ENCODE data around the gene PET100. TPM values are rescaled to one million over a fixed set of nuclear protein-coding genes. Genes with fewer than 3 reads are reported as not detected.

PET100 gene
- total RNA-seq, 2 donors from 2014 or later = 149 to 182 TPM

DNA sequence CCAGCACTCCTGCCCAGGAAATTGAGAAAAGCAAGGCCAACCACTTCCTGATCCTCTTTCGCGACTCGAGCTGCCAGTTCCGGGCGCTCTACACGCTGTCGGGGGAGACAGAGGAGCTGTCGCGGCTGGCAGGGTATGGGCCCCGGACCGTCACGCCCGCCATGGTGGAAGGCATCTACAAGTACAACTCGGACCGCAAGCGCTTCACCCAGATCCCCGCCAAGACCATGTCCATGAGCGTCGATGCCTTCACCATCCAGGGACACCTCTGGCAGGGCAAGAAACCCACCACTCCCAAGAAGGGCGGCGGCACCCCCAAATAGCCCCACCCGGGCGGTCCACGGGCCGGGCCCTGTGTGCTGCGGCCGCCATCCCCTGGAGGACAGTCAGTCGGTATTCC lies 11.9 kb upstream of the PET100 start:
- no peak overlapping the region for H3K9ac ChIP-seq (ENCODE audit: extremely low read depth, low read length, poor library complexity, severe bottlenecking)
- no peak overlapping the region for H3K27ac ChIP-seq (ENCODE audit: low read depth, low read length)
- H3K27me3 Mint-ChIP-seq (ENCODE audit: insufficient read depth) = no peaks in the 10 kb centered on the region
- peaks cover 18% of the 10 kb centered on the region for H3K36me3 ChIP-seq (ENCODE audit: control insufficient read depth, insufficient read depth, low read length)
- no peaks in the 10 kb centered on the region for H3K4me1 Mint-ChIP-seq
- WGBS, 2 experiments (ENCODE audit: insufficient coverage in 1 of 2, insufficient read length in 1 of 2) = 94 to 98% methylated on average over 14 to 28 of the region's 28 CpGs
- no peaks in the 10 kb centered on the region for H3K27me3 ChIP-seq (ENCODE audit: control insufficient read depth, insufficient read depth, low read length, poor library complexity, severe bottlenecking)
- no peaks in the 10 kb centered on the region for H3K9me3 Mint-ChIP-seq
- no peaks in the 10 kb centered on the region for H3K9me3 ChIP-seq (ENCODE audit: control insufficient read depth, low read length)
- TF ChIP-seq CTCF (conservative IDR thresholded peaks at IDR 0.05) = no peak
- H3K36me3 Mint-ChIP-seq (ENCODE audit: low read depth) = peaks cover 54% of the 10 kb centered on the region
- no peak for DNase-seq
- H3K4me1 ChIP-seq (ENCODE audit: control insufficient read depth, insufficient read depth, low read length) = no peaks in the 10 kb centered on the region
- H3K4me3 ChIP-seq (ENCODE audit: low read length) = no peak overlapping the region
- no peak overlapping the region for H3K27ac Mint-ChIP-seq
- no peak overlapping the region for H3K4me3 Mint-ChIP-seq

DNA sequence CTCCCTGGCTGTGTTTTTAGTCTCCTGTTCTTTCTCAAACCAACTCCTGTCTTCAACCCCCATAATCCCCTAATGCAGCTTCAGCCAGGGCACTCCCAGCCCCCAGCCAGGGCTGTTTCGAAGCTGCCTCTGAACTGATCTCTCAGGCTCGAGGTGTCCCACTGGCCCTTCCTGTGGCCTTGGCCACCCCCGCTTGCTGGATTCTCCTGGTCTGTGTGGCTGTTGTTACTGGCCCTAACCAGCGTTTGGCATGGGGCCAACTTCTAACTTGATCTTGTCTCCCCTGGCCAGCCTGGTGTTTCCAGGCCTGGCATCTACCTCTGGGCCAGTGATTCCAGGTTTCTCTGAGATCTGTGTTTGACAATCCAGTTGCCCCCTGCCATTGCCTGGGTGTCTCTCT lies 11.2 kb upstream of the PET100 start:
- no peaks in the 10 kb centered on the region for H3K4me1 Mint-ChIP-seq
- H3K36me3 Mint-ChIP-seq (ENCODE audit: low read depth) = peaks cover 60% of the 10 kb centered on the region
- peak overlapping the region; percentile 55 for H3K27ac Mint-ChIP-seq
- no peaks in the 10 kb centered on the region for H3K27me3 Mint-ChIP-seq (ENCODE audit: insufficient read depth)
- Histone ChIP-seq H3K27ac (ENCODE audit: low read depth, low read length) (no peak overlapping the region), H3K4me1 (ENCODE audit: control insufficient read depth, insufficient read depth, low read length) (no peaks in the 10 kb centered on the region), H3K9ac (ENCODE audit: extremely low read depth, low read length, poor library complexity, severe bottlenecking) (no peak overlapping the region), H3K36me3 (ENCODE audit: control insufficient read depth, insufficient read depth, low read length) (peaks cover 22% of the 10 kb centered on the region), H3K9me3 (ENCODE audit: control insufficient read depth, low read length) (no peaks in the 10 kb centered on the region), H3K27me3 (ENCODE audit: control insufficient read depth, insufficient read depth, low read length, poor library complexity, severe bottlenecking) (no peaks in the 10 kb centered on the region), H3K4me3 (ENCODE audit: low read length) (no peak overlapping the region)
- H3K4me3 Mint-ChIP-seq = no peak overlapping the region
- H3K9me3 Mint-ChIP-seq = no peaks in the 10 kb centered on the region
- no peak for TF ChIP-seq CTCF (conservative IDR thresholded peaks at IDR 0.05)
- 82 to 90% methylated on average over 2 to 4 of the region's 4 CpGs for WGBS, 2 experiments (ENCODE audit: insufficient coverage in 1 of 2, insufficient read length in 1 of 2)
- no peak for DNase-seq

- H3K27me3 ChIP-seq (ENCODE audit: control insufficient read depth, insufficient read depth, low read length, poor library complexity, severe bottlenecking) = no peaks in the 10 kb centered on the region
- H3K36me3 Mint-ChIP-seq (ENCODE audit: low read depth) = peaks cover 56% of the 10 kb centered on the region
- no peaks in the 10 kb centered on the region for H3K4me1 ChIP-seq (ENCODE audit: control insufficient read depth, insufficient read depth, low read length)
- peak overlapping the region; percentile 55 for H3K27ac Mint-ChIP-seq
- H3K4me1 Mint-ChIP-seq = no peaks in the 10 kb centered on the region
- no peaks in the 10 kb centered on the region for H3K27me3 Mint-ChIP-seq (ENCODE audit: insufficient read depth)
- no peaks in the 10 kb centered on the region for H3K9me3 Mint-ChIP-seq
- no peak overlapping the region for H3K9ac ChIP-seq (ENCODE audit: extremely low read depth, low read length, poor library complexity, severe bottlenecking)
- peaks cover 22% of the 10 kb centered on the region for H3K36me3 ChIP-seq (ENCODE audit: control insufficient read depth, insufficient read depth, low read length)
- no peak for DNase-seq
- TF ChIP-seq CTCF (conservative IDR thresholded peaks at IDR 0.05) = no peak
- H3K4me3 Mint-ChIP-seq = no peak overlapping the region
- no peak overlapping the region for H3K27ac ChIP-seq (ENCODE audit: low read depth, low read length)
- H3K4me3 ChIP-seq (ENCODE audit: low read length) = no peak overlapping the region
- H3K9me3 ChIP-seq (ENCODE audit: control insufficient read depth, low read length) = no peaks in the 10 kb centered on the region
- 95 to 97% methylated on average over 10 to 21 of the region's 21 CpGs for WGBS, 2 experiments (ENCODE audit: insufficient coverage in 1 of 2, insufficient read length in 1 of 2)
Measured at GRCh38 chr19:7618771-7619510, 10.7 kb upstream of the PET100 start.

Measured in endodermal cell (in vitro differentiated cells).